EH (cell line): ENCODE measurements around the gene DNAJC18.

Source experiments
- DNase-seq: peaks from one replicate; pipeline ENCODE4 v3.0.0-alpha.2; 2015; ENCODE audit warnings: low read depth

The DNAJC18 gene

GRCh38 chr5:139363937-139364336, 75.4 kb downstream of the DNAJC18 start:
- DNase-seq, result no peak

GRCh38 chr5:139361835-139362429, 77.4 kb downstream of the DNAJC18 start:
- DNase-seq, result no peak

- DNase-seq, result no peak
These were observed 78.9 kb downstream of the DNAJC18 start for GRCh38 chr5:139360384-139360783.
